OCI-LY1 (cell line): Measurements from ENCODE around the gene DDX46.

ENCODE experiments used
- H2AFZ ChIP-seq: fragments of 200-600 bp; sonication (generic), shearing (Covaris generic); 2 replicates; pipeline ENCODE4 v1.6.0; 2014; ENCODE audit warnings: antibody characterized with exemption, mild to moderate bottlenecking, low read length
- H3F3A ChIP-seq: fragments of 200-600 bp; sonication (generic), shearing (Covaris generic); 2 replicates; pipeline ENCODE4 v1.6.0; 2014; ENCODE audit warnings: mild to moderate bottlenecking, antibody characterized with exemption, low read length, moderate library complexity; ENCODE audit not compliant: insufficient read depth
- H3K27ac ChIP-seq: fragments of 200-600 bp; sonication (generic); 2 replicates; pipeline ENCODE4 v1.5.1; 2014; ENCODE audit warnings: low read length, mixed run types, mild to moderate bottlenecking, low read depth; ENCODE audit not compliant: poor library complexity, severe bottlenecking
- H3K27me3 ChIP-seq: fragments of 200-600 bp; sonication (generic); 2 replicates; pipeline ENCODE4 v1.6.0; 2014; ENCODE audit warnings: antibody characterized with exemption, mild to moderate bottlenecking, low read length, moderate library complexity; ENCODE audit not compliant: insufficient read depth
- H3K36me3 ChIP-seq: fragments of 200-600 bp; sonication (generic); 2 replicates; pipeline ENCODE4 v1.6.1; 2014; ENCODE audit warnings: mild to moderate bottlenecking, antibody characterized with exemption, low read length, moderate library complexity, mixed read lengths; ENCODE audit not compliant: insufficient read depth
- H3K4me1 ChIP-seq: fragments of 200-600 bp; sonication (generic); 2 replicates; pipeline ENCODE4 v1.5.1; 2014; ENCODE audit warnings: mild to moderate bottlenecking, low read length, moderate library complexity; ENCODE audit not compliant: insufficient read depth, severe bottlenecking
- H3K4me2 ChIP-seq: fragments of 200-600 bp; sonication (generic), shearing (Covaris generic); 2 replicates; pipeline ENCODE4 v1.6.1; 2014; ENCODE audit warnings: low read length
- H3K4me3 ChIP-seq: fragments of 200-600 bp; sonication (generic); 2 replicates; pipeline ENCODE4 v1.5.1; 2014; ENCODE audit warnings: low read length, low read depth, mild to moderate bottlenecking, mixed read lengths; ENCODE audit not compliant: poor library complexity, severe bottlenecking
- H3K79me2 ChIP-seq: fragments of 200-600 bp; shearing (Covaris generic); 2 replicates; pipeline ENCODE4 v1.6.1; 2016; ENCODE audit warnings: mixed run types, low read length, mixed read lengths; ENCODE audit not compliant: insufficient read depth
- H3K9ac ChIP-seq: fragments of 200-600 bp; sonication (generic), shearing (Covaris generic); 2 replicates; pipeline ENCODE4 v1.6.1; 2014; ENCODE audit warnings: mild to moderate bottlenecking, low read length, mixed read lengths
- H3K9me2 ChIP-seq: fragments of 200-600 bp; sonication (generic), shearing (Covaris generic); 2 replicates; pipeline ENCODE4 v1.6.1; 2014; ENCODE audit warnings: low read depth, mild to moderate bottlenecking, low read length, mixed read lengths
- H3K9me3 ChIP-seq: fragments of 200-600 bp; shearing (Covaris generic); 2 replicates; pipeline ENCODE4 v1.6.1; 2014; ENCODE audit warnings: low read length, mixed read lengths
- H4K20me1 ChIP-seq: fragments of 200-600 bp; sonication (generic), shearing (Covaris generic); 2 replicates; pipeline ENCODE4 v1.6.0; 2016; ENCODE audit warnings: mild to moderate bottlenecking, low read length; ENCODE audit not compliant: insufficient read depth
- EZH2 ChIP-seq: fragments of 200-600 bp; sonication (generic), shearing (Covaris generic); IDR thresholded peaks from 2 replicates; pipeline ENCODE4 v1.8.0; 2017; ENCODE audit warnings: borderline replicate concordance, mixed run types, mild to moderate bottlenecking, antibody characterized with exemption, low read length, moderate library complexity, mixed read lengths
- TF ChIP-seq, protein P1 (sequence below): fragments of 200-600 bp; sonication (generic), shearing (Covaris generic); IDR thresholded peaks from 2 replicates; pipeline ENCODE4 v1.5.1; 2017; ENCODE audit warnings: mild to moderate bottlenecking, antibody characterized with exemption, low read length, moderate library complexity, mixed read lengths

The DDX46 gene

DNA sequence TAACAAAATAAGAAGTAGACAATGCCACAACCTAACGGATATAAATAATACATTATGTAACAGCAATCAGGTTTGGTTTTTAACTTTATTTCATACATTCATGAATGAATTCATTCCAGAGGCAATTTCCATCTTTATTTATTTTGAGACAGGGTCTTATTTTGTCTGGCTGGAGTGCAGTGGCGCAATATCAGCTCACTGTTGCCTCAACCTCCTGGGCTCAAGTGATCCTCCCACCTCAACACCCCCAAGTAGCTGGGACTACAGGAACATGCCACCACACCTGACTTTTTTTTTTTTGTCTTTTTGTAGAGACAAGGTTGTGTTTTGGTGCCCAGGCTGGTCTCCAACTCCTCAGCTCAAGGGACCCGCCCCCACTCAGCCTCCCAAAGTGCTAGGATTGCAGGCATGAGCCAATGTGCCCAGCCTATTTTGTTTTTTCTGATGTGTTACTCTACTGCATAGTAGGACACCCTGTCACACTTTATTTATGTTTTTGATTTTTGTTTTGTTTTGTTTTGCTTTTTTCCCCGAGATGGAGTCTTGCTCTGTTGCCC lies 60.9 kb downstream of the DDX46 start:
- Histone ChIP-seq H3K27ac (no peak overlapping the region), H3K4me2 (no peak overlapping the region), H3F3A (no peaks in the 10 kb centered on the region), H3K36me3 (peaks cover 84% of the 10 kb centered on the region), H2AFZ (no peak overlapping the region), H4K20me1 (no peaks in the 10 kb centered on the region), H3K9ac (no peak overlapping the region), H3K79me2 (no peaks in the 10 kb centered on the region), H3K4me1 (peaks cover 2% of the 10 kb centered on the region), H3K4me3 (no peak overlapping the region), H3K27me3 (no peaks in the 10 kb centered on the region), H3K9me3 (no peaks in the 10 kb centered on the region), H3K9me2 (no peaks in the 10 kb centered on the region)
- TF ChIP-seq EZH2: no peak
- TF ChIP-seq, protein P1, sequence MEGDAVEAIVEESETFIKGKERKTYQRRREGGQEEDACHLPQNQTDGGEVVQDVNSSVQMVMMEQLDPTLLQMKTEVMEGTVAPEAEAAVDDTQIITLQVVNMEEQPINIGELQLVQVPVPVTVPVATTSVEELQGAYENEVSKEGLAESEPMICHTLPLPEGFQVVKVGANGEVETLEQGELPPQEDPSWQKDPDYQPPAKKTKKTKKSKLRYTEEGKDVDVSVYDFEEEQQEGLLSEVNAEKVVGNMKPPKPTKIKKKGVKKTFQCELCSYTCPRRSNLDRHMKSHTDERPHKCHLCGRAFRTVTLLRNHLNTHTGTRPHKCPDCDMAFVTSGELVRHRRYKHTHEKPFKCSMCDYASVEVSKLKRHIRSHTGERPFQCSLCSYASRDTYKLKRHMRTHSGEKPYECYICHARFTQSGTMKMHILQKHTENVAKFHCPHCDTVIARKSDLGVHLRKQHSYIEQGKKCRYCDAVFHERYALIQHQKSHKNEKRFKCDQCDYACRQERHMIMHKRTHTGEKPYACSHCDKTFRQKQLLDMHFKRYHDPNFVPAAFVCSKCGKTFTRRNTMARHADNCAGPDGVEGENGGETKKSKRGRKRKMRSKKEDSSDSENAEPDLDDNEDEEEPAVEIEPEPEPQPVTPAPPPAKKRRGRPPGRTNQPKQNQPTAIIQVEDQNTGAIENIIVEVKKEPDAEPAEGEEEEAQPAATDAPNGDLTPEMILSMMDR: no peak

DNA sequence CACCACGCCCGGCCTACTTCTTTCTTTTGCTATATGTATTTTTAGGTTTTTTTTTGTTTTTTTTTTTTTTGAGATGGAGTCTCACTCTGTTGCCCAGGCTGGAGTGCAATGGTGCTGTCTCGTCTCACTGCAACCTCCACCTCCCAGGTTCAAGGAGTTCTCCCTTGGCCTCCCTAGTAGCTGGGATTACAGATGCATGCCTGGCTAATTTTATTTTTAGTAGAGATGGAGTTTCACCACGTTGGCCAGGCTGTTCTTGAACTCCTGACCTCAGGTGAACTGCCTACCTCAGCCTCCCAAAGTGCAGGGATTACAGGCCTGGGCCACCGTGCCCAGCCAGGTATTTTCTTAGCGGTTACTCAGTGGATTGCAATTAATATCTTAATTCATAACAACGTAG lies 63.3 kb downstream of the DDX46 start:
- Histone ChIP-seq H3K79me2 (no peaks in the 10 kb centered on the region), H3K9me3 (no peaks in the 10 kb centered on the region), H2AFZ (no peak overlapping the region), H3F3A (no peaks in the 10 kb centered on the region), H3K4me2 (no peak overlapping the region), H3K9me2 (no peaks in the 10 kb centered on the region), H3K9ac (no peak overlapping the region), H3K4me3 (no peak overlapping the region), H3K27ac (no peak overlapping the region), H3K27me3 (no peaks in the 10 kb centered on the region), H3K4me1 (no peaks in the 10 kb centered on the region), H4K20me1 (no peaks in the 10 kb centered on the region), H3K36me3 (peaks cover 85% of the 10 kb centered on the region)
- no peak for TF ChIP-seq EZH2
- TF ChIP-seq, protein P1: no peak

DNA sequence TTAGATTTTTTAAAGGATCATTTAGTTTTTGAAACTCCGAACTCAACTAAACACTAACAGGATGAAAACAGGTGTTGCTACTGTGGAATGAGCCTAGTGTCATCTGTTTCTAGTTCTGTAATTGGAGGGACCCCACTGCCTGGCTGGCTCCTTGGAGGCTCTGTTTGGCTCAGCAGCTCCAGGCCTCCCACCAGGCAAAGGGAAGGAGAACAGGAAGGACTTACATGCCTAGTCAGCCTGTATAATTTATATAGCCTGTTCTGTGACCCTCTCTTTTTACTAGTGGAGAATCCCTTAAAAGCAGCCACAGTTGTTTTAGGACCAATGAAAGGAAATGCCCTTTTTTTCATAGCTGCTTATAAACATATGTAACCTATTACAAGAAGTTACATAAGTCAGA lies 66.1 kb downstream of the DDX46 start:
- Histone ChIP-seq H3K4me1 (no peaks in the 10 kb centered on the region), H3K27ac (no peak overlapping the region), H3K9ac (no peak overlapping the region), H3K79me2 (no peaks in the 10 kb centered on the region), H3K27me3 (no peaks in the 10 kb centered on the region), H3K9me2 (no peaks in the 10 kb centered on the region), H4K20me1 (no peaks in the 10 kb centered on the region), H3F3A (no peaks in the 10 kb centered on the region), H3K4me3 (no peak overlapping the region), H3K4me2 (no peak overlapping the region), H3K36me3 (peaks cover 91% of the 10 kb centered on the region), H3K9me3 (no peaks in the 10 kb centered on the region), H2AFZ (no peak overlapping the region)
- TF ChIP-seq, protein P1: no peak
- no peak for TF ChIP-seq EZH2
